Iris pigment epithelial cell (primary cell): ENCODE measurements around the gene LRRK2.

Source experiments
- DNase-seq: peaks from one replicate; pipeline ENCODE4 v3.0.0-alpha.2; 2011; ENCODE audit warnings: low read depth

LRRK2 gene

GRCh38 chr12:40405419-40405818 lies 180.6 kb downstream of the LRRK2 start:
- DNase-seq, result no peak
